ENCODE measurements around the gene CSTPP1. TPM values are rescaled to one million over a fixed set of nuclear protein-coding genes. Genes with fewer than 3 reads are reported as not detected.

The CSTPP1 gene
- polyA plus RNA-seq, 1 donor from 2014 or later, result 46.4 TPM

GRCh38 chr11:47105541-47105940 lies 169.0 kb downstream of the CSTPP1 start:
- H3K27ac ChIP-seq (ENCODE audit: low read length), result no peak overlapping the region

GRCh38 chr11:47105974-47106373 lies 169.4 kb downstream of the CSTPP1 start:
- no peaks in the 10 kb centered on the region for H3K9me2 ChIP-seq (ENCODE audit: insufficient read depth, low read length)
- H3K27ac ChIP-seq (ENCODE audit: low read length), result no peak overlapping the region
- no peaks in the 10 kb centered on the region for H3K36me3 ChIP-seq (ENCODE audit: insufficient read depth, low read length)
- no peaks in the 10 kb centered on the region for H4K20me1 ChIP-seq (ENCODE audit: insufficient read depth)
- no peak overlapping the region for H3K4me3 ChIP-seq (ENCODE audit: low read length)
- H3K27me3 ChIP-seq (ENCODE audit: insufficient read depth, low read depth, low read length), result no peaks in the 10 kb centered on the region
- TF ChIP-seq EP300 (conservative IDR thresholded peaks at IDR 0.05; ENCODE audit: poor library complexity, severe bottlenecking) (no peak), TAF1 (IDR thresholded peaks at IDR 0.05; ENCODE audit: low read depth) (no peak), RAD21 (conservative IDR thresholded peaks at IDR 0.05) (no peak), CTCF (IDR thresholded peaks at IDR 0.05; ENCODE audit: poor library complexity, severe bottlenecking) (no peak)
- H3K79me2 ChIP-seq (replicated peaks; ENCODE audit: insufficient read depth, low read length), result no peaks in the 10 kb centered on the region
- no peak overlapping the region for H2AFZ ChIP-seq (ENCODE audit: low read depth, low read length)
- no peak overlapping the region for H3K9ac ChIP-seq (ENCODE audit: low read length)
- H3K4me2 ChIP-seq (ENCODE audit: low read length), result no peak overlapping the region
- no peaks in the 10 kb centered on the region for H3F3A ChIP-seq (ENCODE audit: insufficient read depth, low read length, poor library complexity, severe bottlenecking)
- no peaks in the 10 kb centered on the region for H3K9me3 ChIP-seq (ENCODE audit: low read length)

More at GRCh38 chr11:47105541-47105940, 169.0 kb downstream of the CSTPP1 start:
- Histone ChIP-seq H3K9me3 (ENCODE audit: low read length) (no peaks in the 10 kb centered on the region), H3K9me2 (ENCODE audit: insufficient read depth, low read length) (no peaks in the 10 kb centered on the region), H4K20me1 (ENCODE audit: insufficient read depth) (no peaks in the 10 kb centered on the region), H3K36me3 (ENCODE audit: insufficient read depth, low read length) (no peaks in the 10 kb centered on the region), H3K9ac (ENCODE audit: low read length) (no peak overlapping the region), H2AFZ (ENCODE audit: low read depth, low read length) (no peak overlapping the region), H3K4me2 (ENCODE audit: low read length) (no peak overlapping the region), H3K4me3 (ENCODE audit: low read length) (no peak overlapping the region), H3F3A (ENCODE audit: insufficient read depth, low read length, poor library complexity, severe bottlenecking) (no peaks in the 10 kb centered on the region), H3K79me2 (replicated peaks; ENCODE audit: insufficient read depth, low read length) (no peaks in the 10 kb centered on the region), H3K27me3 (ENCODE audit: insufficient read depth, low read depth, low read length) (no peaks in the 10 kb centered on the region)
- TF ChIP-seq EZH2 (IDR thresholded peaks at IDR 0.05; ENCODE audit: borderline replicate concordance, insufficient read depth, low read length, poor library complexity, severe bottlenecking) (no peak), CTCF (IDR thresholded peaks at IDR 0.05; ENCODE audit: poor library complexity, severe bottlenecking) (no peak), TAF1 (IDR thresholded peaks at IDR 0.05; ENCODE audit: low read depth) (no peak)

- no peaks in the 10 kb centered on the region for H3K9me2 ChIP-seq (ENCODE audit: insufficient read depth, low read length)
- no peak overlapping the region for H3K4me2 ChIP-seq (ENCODE audit: low read length)
- no peaks in the 10 kb centered on the region for H3F3A ChIP-seq (ENCODE audit: insufficient read depth, low read length, poor library complexity, severe bottlenecking)
- H3K9me3 ChIP-seq (ENCODE audit: low read length), result no peaks in the 10 kb centered on the region
- no peak overlapping the region for H3K9ac ChIP-seq (ENCODE audit: low read length)
- H3K4me3 ChIP-seq (ENCODE audit: low read length), result no peak overlapping the region
- no peak overlapping the region for H3K27ac ChIP-seq (ENCODE audit: low read length)
- no peak for TF ChIP-seq EP300 (conservative IDR thresholded peaks at IDR 0.05; ENCODE audit: poor library complexity, severe bottlenecking)
- H2AFZ ChIP-seq (ENCODE audit: low read depth, low read length), result no peak overlapping the region
- H3K36me3 ChIP-seq (ENCODE audit: insufficient read depth, low read length), result no peaks in the 10 kb centered on the region
- H3K27me3 ChIP-seq (ENCODE audit: insufficient read depth, low read depth, low read length), result no peaks in the 10 kb centered on the region
- no peaks in the 10 kb centered on the region for H4K20me1 ChIP-seq (ENCODE audit: insufficient read depth)
- H3K79me2 ChIP-seq (replicated peaks; ENCODE audit: insufficient read depth, low read length), result no peaks in the 10 kb centered on the region
These were observed 170.3 kb downstream of the CSTPP1 start for GRCh38 chr11:47106798-47107411.
